Lower leg skin (tissue), 3 donors: Measurements from ENCODE around the gene HTRA2.

Experiments used
- POLR2A ChIP-seq, 2 donors: fragments of 450-650 bp; IDR thresholded peaks; one replicate each; pipeline ENCODE4 v1.6.1; 2016 to 2017; ENCODE audit warnings: antibody characterized with exemption in 2 of 2, mild to moderate bottlenecking in 1 of 2, moderate library complexity in 1 of 2
- TF ChIP-seq, protein P1 (sequence below), 3 donors: fragments of 450-650 bp; IDR thresholded peaks; one replicate each; pipeline ENCODE4 v1.5.1; 2016; ENCODE audit warnings: antibody characterized with exemption in 3 of 3, mild to moderate bottlenecking in 3 of 3, moderate library complexity in 2 of 3

DNA sequence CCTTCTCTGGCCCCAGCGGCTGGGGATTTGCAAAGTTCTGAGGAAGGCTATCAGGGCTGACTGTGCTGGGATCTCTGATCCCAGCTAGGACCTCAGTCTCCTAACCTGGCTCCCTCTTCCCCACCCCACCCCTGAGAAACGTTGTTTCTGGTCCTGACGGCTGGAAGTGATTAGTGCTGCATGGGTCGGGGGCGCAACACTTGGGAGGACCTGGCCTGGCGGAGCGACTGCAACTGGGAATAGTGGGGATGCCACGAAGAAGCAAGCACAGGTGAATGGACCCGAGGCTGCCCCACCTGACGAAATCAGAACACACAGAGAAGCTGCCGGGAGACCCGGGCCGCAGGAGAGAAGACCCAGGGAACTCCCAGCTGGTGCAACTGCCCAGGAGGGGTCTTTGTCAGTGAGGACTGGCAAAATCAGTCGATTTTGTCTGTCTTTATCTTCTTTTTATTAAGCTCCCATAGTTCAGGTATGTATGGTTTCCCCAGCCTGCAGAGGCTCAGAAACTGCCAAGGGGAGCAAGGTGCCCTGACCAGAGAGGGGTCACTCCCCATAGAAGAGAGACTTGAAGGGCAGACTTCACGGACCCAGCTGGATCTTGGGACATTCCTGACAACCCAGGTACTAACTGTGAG is 29.7 kb upstream of the HTRA2 start:
- TF ChIP-seq, protein P1, sequence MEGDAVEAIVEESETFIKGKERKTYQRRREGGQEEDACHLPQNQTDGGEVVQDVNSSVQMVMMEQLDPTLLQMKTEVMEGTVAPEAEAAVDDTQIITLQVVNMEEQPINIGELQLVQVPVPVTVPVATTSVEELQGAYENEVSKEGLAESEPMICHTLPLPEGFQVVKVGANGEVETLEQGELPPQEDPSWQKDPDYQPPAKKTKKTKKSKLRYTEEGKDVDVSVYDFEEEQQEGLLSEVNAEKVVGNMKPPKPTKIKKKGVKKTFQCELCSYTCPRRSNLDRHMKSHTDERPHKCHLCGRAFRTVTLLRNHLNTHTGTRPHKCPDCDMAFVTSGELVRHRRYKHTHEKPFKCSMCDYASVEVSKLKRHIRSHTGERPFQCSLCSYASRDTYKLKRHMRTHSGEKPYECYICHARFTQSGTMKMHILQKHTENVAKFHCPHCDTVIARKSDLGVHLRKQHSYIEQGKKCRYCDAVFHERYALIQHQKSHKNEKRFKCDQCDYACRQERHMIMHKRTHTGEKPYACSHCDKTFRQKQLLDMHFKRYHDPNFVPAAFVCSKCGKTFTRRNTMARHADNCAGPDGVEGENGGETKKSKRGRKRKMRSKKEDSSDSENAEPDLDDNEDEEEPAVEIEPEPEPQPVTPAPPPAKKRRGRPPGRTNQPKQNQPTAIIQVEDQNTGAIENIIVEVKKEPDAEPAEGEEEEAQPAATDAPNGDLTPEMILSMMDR (IDR thresholded peaks at IDR 0.05): no peak
- no peak for TF ChIP-seq POLR2A (IDR thresholded peaks at IDR 0.05)
